Parathyroid adenoma (tissue), 2 donors: ENCODE measurements around the gene GBA2.

Experiments
- H2AFZ ChIP-seq: fragments of 300-600 bp; sonication (generic); one replicate; pipeline ENCODE4 v1.7.0; 2017; ENCODE audit warnings: antibody characterized with exemption, mild to moderate bottlenecking
- H3K27ac ChIP-seq: fragments of 300-600 bp; sonication (generic); one replicate; pipeline ENCODE4 v1.7.0; 2017
- H3K27me3 ChIP-seq: fragments of 300-600 bp; sonication (generic); one replicate; pipeline ENCODE4 v1.7.0; 2017; ENCODE audit warnings: low read length; ENCODE audit not compliant: control insufficient read depth, insufficient read depth
- H3K36me3 ChIP-seq: fragments of 300-600 bp; sonication (generic); one replicate; pipeline ENCODE4 v1.7.0; 2017; ENCODE audit warnings: low read length; ENCODE audit not compliant: control insufficient read depth, insufficient read depth
- H3K4me1 ChIP-seq: fragments of 300-600 bp; sonication (generic); one replicate; pipeline ENCODE4 v1.7.0; 2017; ENCODE audit warnings: control low read depth
- H3K4me2 ChIP-seq: fragments of 300-600 bp; sonication (generic); one replicate; pipeline ENCODE4 v1.7.0; 2017; ENCODE audit warnings: low read length
- H3K4me3 ChIP-seq: fragments of 300-600 bp; sonication (generic); one replicate; pipeline ENCODE4 v1.7.0; 2017; ENCODE audit warnings: low read depth, low read length
- H3K79me2 ChIP-seq: fragments of 300-600 bp; sonication (generic); one replicate; pipeline ENCODE4 v1.7.0; 2017; ENCODE audit warnings: control low read depth
- H3K9ac ChIP-seq: fragments of 300-600 bp; sonication (generic); one replicate; pipeline ENCODE4 v1.7.0; 2017; ENCODE audit warnings: mild to moderate bottlenecking
- H3K9me3 ChIP-seq: fragments of 300-600 bp; sonication (generic); one replicate; pipeline ENCODE4 v1.7.0; 2017; ENCODE audit warnings: low read length; ENCODE audit not compliant: control insufficient read depth
- CTCF ChIP-seq: fragments of 300-600 bp; sonication (generic); IDR thresholded peaks from one replicate; pipeline ENCODE4 v1.7.0; 2017; ENCODE audit warnings: antibody characterized with exemption, mild to moderate bottlenecking
- donor health status: primary hyperparathyroidism.

The GBA2 gene

GRCh38 chr9:35712762-35713400 lies 36.1 kb downstream of the GBA2 start:
- H3K36me3 ChIP-seq: no peaks in the 10 kb centered on the region
- H2AFZ ChIP-seq: no peak overlapping the region
- no peaks in the 10 kb centered on the region for H3K79me2 ChIP-seq
- H3K27ac ChIP-seq: peak overlapping the region; percentile 60
- TF ChIP-seq CTCF: no peak
- H3K4me2 ChIP-seq: no peak overlapping the region
- no peaks in the 10 kb centered on the region for H3K9me3 ChIP-seq
- H3K27me3 ChIP-seq: no peaks in the 10 kb centered on the region
- peaks cover 5% of the 10 kb centered on the region for H3K4me1 ChIP-seq
- H3K4me3 ChIP-seq: no peak overlapping the region
- no peak overlapping the region for H3K9ac ChIP-seq

GRCh38 chr9:35711501-35712428 lies 37.3 kb downstream of the GBA2 start:
- Histone ChIP-seq H3K4me2 (no peak overlapping the region), H3K4me1 (peaks cover 5% of the 10 kb centered on the region), H3K79me2 (no peaks in the 10 kb centered on the region), H3K27me3 (no peaks in the 10 kb centered on the region), H3K27ac (peak overlapping the region; percentile 60), H2AFZ (no peak overlapping the region), H3K36me3 (no peaks in the 10 kb centered on the region), H3K9me3 (no peaks in the 10 kb centered on the region), H3K4me3 (no peak overlapping the region), H3K9ac (no peak overlapping the region)
- TF ChIP-seq CTCF: peak; percentile 7

GRCh38 chr9:35710818-35711500 lies 38.1 kb downstream of the GBA2 start:
- no peak for TF ChIP-seq CTCF
- Histone ChIP-seq H3K9me3 (no peaks in the 10 kb centered on the region), H3K36me3 (no peaks in the 10 kb centered on the region), H2AFZ (no peak overlapping the region), H3K4me3 (no peak overlapping the region), H3K4me1 (peaks cover 5% of the 10 kb centered on the region), H3K79me2 (no peaks in the 10 kb centered on the region), H3K4me2 (no peak overlapping the region), H3K27me3 (no peaks in the 10 kb centered on the region), H3K9ac (no peak overlapping the region), H3K27ac (peak overlapping the region; percentile 60)

GRCh38 chr9:35708146-35708545 lies 40.9 kb downstream of the GBA2 start:
- no peak overlapping the region for H3K27ac ChIP-seq
- no peak overlapping the region for H2AFZ ChIP-seq
- no peaks in the 10 kb centered on the region for H3K9me3 ChIP-seq
- H3K79me2 ChIP-seq: no peaks in the 10 kb centered on the region
- no peaks in the 10 kb centered on the region for H3K27me3 ChIP-seq
- H3K9ac ChIP-seq: no peak overlapping the region
- H3K4me3 ChIP-seq: no peak overlapping the region
- no peaks in the 10 kb centered on the region for H3K36me3 ChIP-seq
- no peak for TF ChIP-seq CTCF
- H3K4me2 ChIP-seq: no peak overlapping the region
- H3K4me1 ChIP-seq: peaks cover 5% of the 10 kb centered on the region
